RWPE2 (cell line): Measurements from ENCODE around the gene TMEM238L.

ENCODE experiments used
- ATAC-seq: fragments of 200-7000 bp; cut with Tn5 transposase; 3 replicates; pipeline ENCODE4 v1.9.1; 2021; ENCODE audit warnings: low read depth
- DNase-seq: peaks from one replicate; pipeline ENCODE4 v3.0.0-alpha.2; 2020; ENCODE audit warnings: low spot score
- H3K27ac ChIP-seq: fragments of 450-650 bp; 2 replicates; pipeline ENCODE4 v1.5.1; 2017; ENCODE audit warnings: mild to moderate bottlenecking; ENCODE audit not compliant: poor library complexity, severe bottlenecking
- H3K27me3 ChIP-seq: fragments of 250-450 bp; sonication (Bioruptor Pico); 2 replicates; pipeline ENCODE4 v1.5.1; 2021; ENCODE audit warnings: mild to moderate bottlenecking, moderate library complexity; ENCODE audit not compliant: insufficient read depth, poor library complexity, severe bottlenecking
- H3K36me3 ChIP-seq: fragments of 250-450 bp; sonication (Bioruptor Pico); 2 replicates; pipeline ENCODE4 v1.5.1; 2020; ENCODE audit warnings: low read depth, mild to moderate bottlenecking, moderate library complexity
- H3K4me1 ChIP-seq: fragments of 250-450 bp; sonication (Bioruptor Pico); 2 replicates; pipeline ENCODE4 v1.5.1; 2021; ENCODE audit warnings: mild to moderate bottlenecking, moderate library complexity; ENCODE audit not compliant: insufficient read depth, poor library complexity, severe bottlenecking
- H3K4me3 ChIP-seq: fragments of 250-450 bp; sonication (Bioruptor Pico); 2 replicates; pipeline ENCODE4 v1.5.1; 2021; ENCODE audit warnings: mild to moderate bottlenecking, moderate library complexity; ENCODE audit not compliant: severe bottlenecking
- H3K9me3 ChIP-seq: fragments of 250-450 bp; sonication (Bioruptor Pico); 2 replicates; pipeline ENCODE4 v1.5.1; 2021; ENCODE audit warnings: mild to moderate bottlenecking, moderate library complexity; ENCODE audit not compliant: severe bottlenecking
- TF ChIP-seq, protein P1 (sequence below): fragments of 450-650 bp; IDR thresholded peaks from one replicate; pipeline ENCODE4 v1.5.1; 2017; ENCODE audit warnings: mild to moderate bottlenecking, moderate library complexity; ENCODE audit not compliant: poor library complexity, severe bottlenecking

Gene TMEM238L

DNA sequence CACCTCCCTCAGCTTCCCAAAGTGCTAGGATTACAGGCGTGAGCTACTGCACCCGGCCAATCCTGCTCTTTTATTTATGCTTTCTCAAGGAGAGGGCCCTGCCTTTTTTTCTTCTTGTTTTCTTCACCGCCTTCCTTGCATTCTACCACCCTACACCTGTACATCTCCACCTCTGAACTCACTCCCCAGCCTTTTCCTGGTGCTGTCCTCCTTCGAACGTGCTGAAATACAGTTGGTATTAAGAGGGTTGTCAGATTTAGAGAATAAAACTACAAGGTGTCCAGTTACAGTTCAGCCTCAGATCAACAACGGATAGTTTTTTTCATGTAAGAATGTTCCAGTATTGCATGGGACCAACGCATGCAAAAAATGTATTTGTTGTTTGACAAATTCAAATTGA lies 32.2 kb upstream of the TMEM238L start:
- no peak for ATAC-seq
- TF ChIP-seq, protein P1, sequence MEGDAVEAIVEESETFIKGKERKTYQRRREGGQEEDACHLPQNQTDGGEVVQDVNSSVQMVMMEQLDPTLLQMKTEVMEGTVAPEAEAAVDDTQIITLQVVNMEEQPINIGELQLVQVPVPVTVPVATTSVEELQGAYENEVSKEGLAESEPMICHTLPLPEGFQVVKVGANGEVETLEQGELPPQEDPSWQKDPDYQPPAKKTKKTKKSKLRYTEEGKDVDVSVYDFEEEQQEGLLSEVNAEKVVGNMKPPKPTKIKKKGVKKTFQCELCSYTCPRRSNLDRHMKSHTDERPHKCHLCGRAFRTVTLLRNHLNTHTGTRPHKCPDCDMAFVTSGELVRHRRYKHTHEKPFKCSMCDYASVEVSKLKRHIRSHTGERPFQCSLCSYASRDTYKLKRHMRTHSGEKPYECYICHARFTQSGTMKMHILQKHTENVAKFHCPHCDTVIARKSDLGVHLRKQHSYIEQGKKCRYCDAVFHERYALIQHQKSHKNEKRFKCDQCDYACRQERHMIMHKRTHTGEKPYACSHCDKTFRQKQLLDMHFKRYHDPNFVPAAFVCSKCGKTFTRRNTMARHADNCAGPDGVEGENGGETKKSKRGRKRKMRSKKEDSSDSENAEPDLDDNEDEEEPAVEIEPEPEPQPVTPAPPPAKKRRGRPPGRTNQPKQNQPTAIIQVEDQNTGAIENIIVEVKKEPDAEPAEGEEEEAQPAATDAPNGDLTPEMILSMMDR = no peak
- Histone ChIP-seq H3K9me3 (no peaks in the 10 kb centered on the region), H3K36me3 (no peaks in the 10 kb centered on the region), H3K27me3 (no peaks in the 10 kb centered on the region), H3K27ac (no peak overlapping the region), H3K4me3 (no peak overlapping the region), H3K4me1 (no peaks in the 10 kb centered on the region)
- DNase-seq = no peak

DNA sequence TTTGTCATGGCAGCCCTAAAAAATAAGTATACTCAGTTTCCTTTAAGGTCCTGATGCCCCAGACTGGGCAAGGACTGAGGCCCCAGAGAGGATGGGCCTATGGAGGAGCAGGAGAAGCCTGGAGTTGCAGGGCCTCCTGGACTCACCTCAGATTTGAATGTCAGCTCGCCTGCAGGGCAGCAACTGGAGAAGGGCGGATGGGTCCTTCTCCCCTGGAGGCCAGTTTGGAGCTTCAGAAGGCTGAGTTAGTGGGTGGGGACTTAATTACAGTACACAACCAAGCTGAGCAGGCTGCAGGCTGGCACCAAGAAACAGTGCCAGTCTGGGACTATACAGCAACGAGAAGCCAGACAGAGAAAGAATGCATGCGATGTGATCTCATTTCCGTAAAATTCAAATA lies 27.8 kb upstream of the TMEM238L start:
- no peak for DNase-seq
- H3K4me3 ChIP-seq = no peak overlapping the region
- ATAC-seq = no peak
- H3K4me1 ChIP-seq = no peaks in the 10 kb centered on the region
- H3K27me3 ChIP-seq = no peaks in the 10 kb centered on the region
- TF ChIP-seq, protein P1 = no peak
- H3K36me3 ChIP-seq = no peaks in the 10 kb centered on the region
- no peaks in the 10 kb centered on the region for H3K9me3 ChIP-seq
- no peak overlapping the region for H3K27ac ChIP-seq

DNA sequence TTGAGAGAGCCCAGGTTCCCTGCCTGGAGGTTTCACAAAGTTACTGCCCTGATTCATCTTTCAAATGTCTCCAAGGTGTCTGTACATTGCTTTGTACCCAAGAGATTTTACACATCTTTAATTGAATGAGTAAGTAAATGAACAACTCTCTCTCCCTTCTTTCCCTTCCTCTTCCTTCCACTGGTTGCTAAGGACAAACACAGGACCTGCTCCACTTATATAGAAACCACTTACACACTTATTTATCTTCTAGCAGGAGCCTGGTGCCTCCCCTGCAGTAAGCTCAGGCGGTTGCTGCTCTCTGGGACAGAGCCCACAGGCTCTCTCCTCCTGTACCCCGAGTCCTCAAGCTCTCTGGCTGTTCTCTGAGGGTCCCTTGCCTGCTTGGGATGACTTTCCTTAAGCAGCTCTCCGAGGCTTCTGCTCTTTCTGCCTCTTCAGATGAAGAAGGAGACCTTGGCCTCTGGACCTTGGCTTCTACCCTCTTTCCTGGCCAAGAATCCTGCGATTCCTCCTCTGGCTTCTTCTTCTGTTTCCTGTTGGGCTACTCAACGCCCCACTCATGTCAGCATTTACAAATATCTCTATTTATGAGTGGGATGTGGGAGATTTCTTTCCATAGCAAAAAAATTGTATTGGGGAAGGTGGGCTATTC lies 24.1 kb upstream of the TMEM238L start:
- no peaks in the 10 kb centered on the region for H3K9me3 ChIP-seq
- TF ChIP-seq, protein P1 = no peak
- DNase-seq = no peak
- H3K4me1 ChIP-seq = no peaks in the 10 kb centered on the region
- no peaks in the 10 kb centered on the region for H3K36me3 ChIP-seq
- H3K4me3 ChIP-seq = no peak overlapping the region
- H3K27ac ChIP-seq = no peak overlapping the region
- no peak for ATAC-seq
- H3K27me3 ChIP-seq = no peaks in the 10 kb centered on the region

DNA sequence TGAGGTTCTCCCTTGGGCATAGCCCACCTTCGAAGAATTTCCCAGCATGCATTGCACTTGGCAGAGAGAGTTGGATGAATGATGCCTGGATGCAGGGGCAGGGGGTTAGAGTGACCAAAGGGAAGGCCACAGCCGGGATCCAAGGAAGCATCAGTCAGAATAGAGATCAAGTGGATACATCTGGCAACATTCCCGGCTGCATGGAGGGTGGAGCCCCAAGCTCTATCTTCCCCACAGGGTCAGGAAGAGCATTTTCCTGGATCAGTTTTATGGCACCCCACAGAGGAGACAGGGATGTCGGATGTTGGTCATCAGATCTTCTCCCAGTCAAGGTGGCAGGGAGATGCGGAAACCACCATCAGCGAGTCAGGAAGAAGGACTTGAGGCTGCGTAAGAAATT lies 21.0 kb upstream of the TMEM238L start:
- no peak overlapping the region for H3K4me3 ChIP-seq
- H3K27me3 ChIP-seq = no peaks in the 10 kb centered on the region
- no peak overlapping the region for H3K27ac ChIP-seq
- no peak for DNase-seq
- TF ChIP-seq, protein P1 = no peak
- H3K36me3 ChIP-seq = no peaks in the 10 kb centered on the region
- H3K4me1 ChIP-seq = no peaks in the 10 kb centered on the region
- no peaks in the 10 kb centered on the region for H3K9me3 ChIP-seq
- ATAC-seq = no peak

DNA sequence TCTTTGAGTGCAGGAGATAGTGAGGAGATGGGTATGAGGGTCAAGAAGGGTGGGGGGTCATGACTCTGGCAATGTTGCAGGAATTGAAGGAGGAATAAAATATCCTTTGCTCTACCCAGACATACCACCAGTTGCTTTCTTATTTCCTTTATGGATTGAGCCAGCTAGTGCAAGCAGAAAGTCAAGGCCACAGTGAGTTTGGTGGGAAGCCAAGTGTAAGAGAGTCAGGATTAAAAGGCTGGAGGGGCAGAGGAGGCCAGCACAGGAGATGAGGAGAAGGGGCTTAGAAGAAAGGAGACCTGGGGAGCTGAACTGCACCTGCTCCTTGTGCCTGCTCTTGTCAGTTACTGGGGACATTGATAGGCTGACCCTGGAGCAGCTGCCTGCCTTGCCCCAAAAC lies 17.9 kb upstream of the TMEM238L start:
- DNase-seq (no peak), ATAC-seq (no peak)
- Histone ChIP-seq H3K4me3 (no peak overlapping the region), H3K9me3 (no peaks in the 10 kb centered on the region), H3K27me3 (no peaks in the 10 kb centered on the region), H3K36me3 (no peaks in the 10 kb centered on the region), H3K4me1 (no peaks in the 10 kb centered on the region), H3K27ac (no peak overlapping the region)
- TF ChIP-seq, protein P1 = no peak
